GM12874 (cell line): ENCODE data around the gene ATP6V1B1.

Experiments used
- TF ChIP-seq, protein P1 (sequence below): IDR thresholded peaks from 2 replicates; pipeline ENCODE4 v1.5.1; 2011; ENCODE audit warnings: low read depth, mild to moderate bottlenecking, control low read depth, low read length, moderate library complexity; ENCODE audit not compliant: insufficient read depth

Gene ATP6V1B1

DNA sequence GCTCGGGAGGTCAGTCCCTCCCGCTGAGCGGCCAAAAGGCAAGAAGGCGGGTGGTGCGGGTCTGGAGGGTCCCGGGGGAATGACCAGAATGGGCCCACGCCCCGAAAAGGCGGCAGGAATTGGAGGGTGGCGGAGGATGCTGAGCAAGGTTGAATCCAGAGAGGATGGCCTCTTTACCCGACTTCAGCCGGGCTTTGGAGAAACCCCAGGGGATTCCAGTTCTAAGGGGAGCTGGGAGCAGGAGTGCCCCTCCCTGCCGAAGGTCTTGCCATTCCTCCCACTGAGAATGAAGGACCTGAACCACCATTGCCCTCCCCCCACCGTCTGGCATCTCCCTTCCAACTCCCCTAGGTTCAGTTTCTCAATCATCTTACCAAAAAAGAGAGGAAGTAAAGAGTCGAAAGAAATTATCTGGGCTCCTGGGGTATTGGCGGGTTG is 38.9 kb upstream of the ATP6V1B1 start:
- TF ChIP-seq, protein P1, sequence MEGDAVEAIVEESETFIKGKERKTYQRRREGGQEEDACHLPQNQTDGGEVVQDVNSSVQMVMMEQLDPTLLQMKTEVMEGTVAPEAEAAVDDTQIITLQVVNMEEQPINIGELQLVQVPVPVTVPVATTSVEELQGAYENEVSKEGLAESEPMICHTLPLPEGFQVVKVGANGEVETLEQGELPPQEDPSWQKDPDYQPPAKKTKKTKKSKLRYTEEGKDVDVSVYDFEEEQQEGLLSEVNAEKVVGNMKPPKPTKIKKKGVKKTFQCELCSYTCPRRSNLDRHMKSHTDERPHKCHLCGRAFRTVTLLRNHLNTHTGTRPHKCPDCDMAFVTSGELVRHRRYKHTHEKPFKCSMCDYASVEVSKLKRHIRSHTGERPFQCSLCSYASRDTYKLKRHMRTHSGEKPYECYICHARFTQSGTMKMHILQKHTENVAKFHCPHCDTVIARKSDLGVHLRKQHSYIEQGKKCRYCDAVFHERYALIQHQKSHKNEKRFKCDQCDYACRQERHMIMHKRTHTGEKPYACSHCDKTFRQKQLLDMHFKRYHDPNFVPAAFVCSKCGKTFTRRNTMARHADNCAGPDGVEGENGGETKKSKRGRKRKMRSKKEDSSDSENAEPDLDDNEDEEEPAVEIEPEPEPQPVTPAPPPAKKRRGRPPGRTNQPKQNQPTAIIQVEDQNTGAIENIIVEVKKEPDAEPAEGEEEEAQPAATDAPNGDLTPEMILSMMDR, result no peak

DNA sequence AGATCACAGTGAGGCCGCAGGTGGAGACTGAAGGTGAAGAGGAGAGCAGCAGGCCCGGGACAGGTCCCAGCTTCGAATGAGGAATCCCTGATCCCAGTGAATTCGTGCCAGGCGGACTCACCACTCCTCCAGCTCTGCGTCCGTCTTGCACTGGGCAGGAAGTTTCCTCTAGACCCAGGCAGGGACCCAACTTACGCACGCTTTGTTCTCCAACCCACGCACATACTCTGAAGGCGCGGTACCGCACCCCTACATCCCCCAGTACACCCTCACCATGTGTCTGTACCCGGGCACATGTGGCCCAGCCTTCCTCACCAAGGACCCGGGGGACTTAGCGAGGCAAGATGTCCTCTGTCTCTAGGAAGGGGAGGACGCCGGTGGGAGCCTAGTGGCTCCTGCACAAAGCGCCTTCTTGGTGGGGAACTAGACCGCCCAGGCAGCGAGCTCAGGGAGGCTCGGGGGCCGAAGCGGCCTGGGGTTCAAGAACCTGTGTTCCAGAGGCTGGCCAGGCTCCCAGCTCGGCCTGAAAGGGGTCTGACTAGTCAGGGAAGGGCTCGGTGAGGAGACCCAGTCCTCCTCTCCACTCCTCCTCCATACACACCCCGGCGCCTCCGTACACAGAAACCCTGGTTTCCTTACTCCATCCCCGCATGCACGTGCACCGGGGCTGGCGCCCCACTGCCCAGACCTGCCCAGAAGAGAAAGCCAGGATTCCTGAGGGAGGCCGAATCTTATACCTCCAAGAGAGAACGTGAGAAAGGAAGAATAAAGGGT is 38.3 kb upstream of the ATP6V1B1 start:
- TF ChIP-seq, protein P1, result no peak

DNA sequence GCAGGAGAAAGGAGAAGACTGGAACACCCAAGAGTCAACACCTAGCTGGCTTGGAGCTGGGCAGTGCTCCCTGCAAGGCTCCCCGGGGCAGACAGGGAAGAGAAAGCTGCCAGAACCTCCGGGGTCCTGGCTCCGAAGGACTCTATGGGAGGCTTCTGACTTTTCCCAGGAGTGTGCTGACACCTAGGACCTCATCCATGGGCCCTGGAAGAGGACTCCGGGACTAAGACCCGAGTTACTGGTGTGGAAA is 37.8 kb upstream of the ATP6V1B1 start:
- TF ChIP-seq, protein P1, result no peak

DNA sequence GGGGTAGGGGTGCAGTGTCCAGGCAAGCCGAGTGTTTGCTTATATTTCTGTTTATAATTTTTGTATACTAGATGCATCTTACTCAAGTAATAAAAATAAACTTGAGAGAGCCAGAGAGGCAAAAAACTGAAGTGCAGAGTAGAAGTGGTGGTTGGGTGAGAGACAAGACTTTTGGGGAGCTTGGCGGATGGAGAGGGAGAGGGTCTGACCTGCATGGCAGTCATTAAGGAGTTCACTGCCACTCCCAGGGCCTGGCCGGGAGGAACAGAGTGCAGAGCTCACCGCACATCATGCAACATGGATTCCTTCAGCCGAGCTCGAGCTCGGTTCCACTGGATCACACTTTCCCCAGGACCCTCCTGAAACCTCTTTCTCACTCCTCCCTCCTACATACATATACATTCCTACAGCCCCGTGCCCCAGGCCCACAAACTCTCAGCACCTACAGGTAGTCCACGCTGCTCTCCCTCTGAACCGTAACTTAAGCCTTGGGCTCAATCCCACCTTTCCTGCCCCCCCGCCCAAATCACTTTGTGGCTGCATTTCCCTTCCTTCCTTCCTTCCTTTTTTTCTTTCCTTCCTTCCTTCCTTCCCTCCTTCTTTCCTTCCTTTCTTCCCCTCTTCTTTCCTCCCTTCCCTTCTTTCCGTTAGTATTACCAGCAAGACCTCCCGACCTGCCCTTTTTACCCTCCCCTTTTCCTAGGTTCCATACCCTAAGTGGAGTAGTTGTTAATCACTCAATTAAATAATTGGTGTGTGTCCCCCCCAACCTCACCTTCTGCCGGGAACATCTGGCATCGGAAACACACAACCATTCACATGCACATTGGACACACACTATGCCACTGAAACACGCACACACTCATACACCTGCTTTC is 37.1 kb upstream of the ATP6V1B1 start:
- TF ChIP-seq, protein P1, result no peak

DNA sequence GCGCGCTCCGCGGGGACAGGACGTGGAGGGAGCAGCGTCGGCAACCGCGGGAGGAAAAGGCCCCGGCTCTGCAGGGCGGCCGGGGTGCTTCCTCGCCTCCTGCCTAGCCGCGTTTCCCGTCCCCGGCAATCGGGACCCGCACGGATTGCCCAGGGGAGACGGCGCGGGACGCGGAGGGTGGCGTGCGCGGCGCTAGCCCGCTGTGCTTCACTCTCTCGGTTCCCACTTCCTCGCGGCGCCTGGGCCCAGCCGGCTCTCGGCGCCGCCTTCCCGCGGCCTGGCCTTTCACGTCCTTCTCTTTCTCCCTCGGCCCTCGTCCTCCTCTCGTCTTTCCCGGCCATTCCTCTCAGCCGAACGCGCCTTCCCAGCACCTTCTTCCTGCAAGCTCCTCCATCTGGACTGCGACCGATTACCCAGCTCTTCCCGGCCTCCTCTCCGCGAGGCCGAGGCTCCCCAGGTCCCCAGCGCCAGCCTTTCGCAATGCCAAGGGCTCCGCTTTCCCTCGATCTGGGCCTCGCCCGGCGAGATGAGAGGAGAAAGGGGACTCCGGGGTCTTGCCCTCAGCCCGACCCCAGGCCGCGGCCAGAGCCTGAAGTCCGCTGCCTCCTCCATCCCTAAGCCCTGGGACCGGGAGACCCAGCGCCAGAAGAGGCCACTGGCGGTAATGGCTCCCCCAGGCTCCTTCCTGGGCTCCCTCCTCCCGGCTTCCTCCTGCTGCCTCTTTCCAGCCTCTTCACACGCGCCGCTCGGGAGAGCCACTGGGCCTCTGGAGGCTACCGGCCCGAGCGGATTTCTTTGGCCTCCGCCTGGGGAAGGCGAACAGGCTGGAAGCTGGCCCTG is 34.3 kb upstream of the ATP6V1B1 start:
- TF ChIP-seq, protein P1, result no peak

DNA sequence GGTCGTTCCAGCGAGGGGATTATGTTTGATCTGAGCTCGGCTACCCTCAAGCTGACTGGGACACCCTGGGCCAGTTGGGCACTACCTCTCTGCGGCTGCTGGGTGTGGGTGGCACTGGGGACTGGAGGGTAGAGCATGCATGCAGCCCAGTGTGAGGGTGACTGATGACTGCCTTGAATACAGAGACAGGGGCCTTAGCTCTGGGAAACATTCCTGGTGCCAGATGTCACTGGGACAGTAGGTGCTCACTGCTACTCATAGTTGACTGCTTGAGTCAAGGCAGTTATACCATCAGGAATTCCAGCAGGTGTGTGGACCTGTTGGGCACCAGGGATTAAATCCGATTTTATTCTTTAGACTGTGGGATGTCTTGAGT is 33.6 kb upstream of the ATP6V1B1 start:
- TF ChIP-seq, protein P1, result no peak

DNA sequence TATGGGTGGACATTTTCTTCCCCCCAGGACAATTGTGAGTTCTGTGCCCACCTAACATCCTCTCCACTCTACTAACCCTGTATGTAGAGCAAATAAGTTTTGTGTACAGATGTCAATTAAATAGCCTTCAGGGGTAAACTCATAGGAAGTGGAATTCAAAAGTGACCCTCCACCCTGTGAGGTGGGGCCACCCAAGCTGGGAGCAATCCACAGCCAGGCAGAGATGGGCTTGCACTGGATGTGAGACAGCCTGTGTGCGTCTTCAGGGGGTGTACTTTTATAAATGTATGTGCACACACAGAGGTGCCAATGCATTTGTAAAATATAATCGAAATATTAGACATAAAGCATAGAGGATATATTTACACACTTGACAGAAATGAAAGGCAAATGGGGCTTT is 33.1 kb upstream of the ATP6V1B1 start:
- TF ChIP-seq, protein P1, result no peak
